ENCODE measurements around the gene RASSF10. TPM values are rescaled to one million over a fixed set of nuclear protein-coding genes. Genes with fewer than 3 reads are reported as not detected.

The RASSF10 gene
- total RNA-seq, 1 experiment from 2014 or later = not detected

- POLR2A ChIA-PET = no interaction called here
These were observed 8.4 kb upstream of the RASSF10 start for GRCh38 chr11:13000721-13001120.

GRCh38 chr11:13003736-13004493 is 5.2 kb upstream of the RASSF10 start:
- ATAC-seq (no peak), DNase-seq (ENCODE audit: low read depth, low spot score) (no peak)
- Histone ChIP-seq H3K79me2 (ENCODE audit: insufficient read depth, low read length) (no peaks in the 10 kb centered on the region), H3K36me3 (ENCODE audit: control insufficient read depth in 1 of 2, insufficient read depth in 2 of 2, low read length in 2 of 2) (no peaks in the 10 kb centered on the region), H3K9me2 (ENCODE audit: insufficient read depth) (no peaks in the 10 kb centered on the region), H3K9ac (ENCODE audit: low read length) (no peak overlapping the region), H3K4me1 (ENCODE audit: control insufficient read depth in 1 of 2, insufficient read depth in 2 of 2, low read length in 2 of 2) (no peaks in the 10 kb centered on the region), H4K20me1 (ENCODE audit: insufficient read depth) (no peaks in the 10 kb centered on the region), H2AFZ (ENCODE audit: low read depth, low read length, poor library complexity, severe bottlenecking) (no peak overlapping the region), H3K27ac (ENCODE audit: low read depth, low read length) (no peak overlapping the region), H3K9me3 (ENCODE audit: control insufficient read depth in 1 of 2, insufficient read depth in 1 of 2, low read depth in 1 of 2, low read length in 2 of 2) (no peaks in the 10 kb centered on the region), H3K4me3 (replicated peaks in 1 of 2; ENCODE audit: low read depth in 1 of 2, low read length in 2 of 2) (no peak overlapping the region), H3K4me2 (ENCODE audit: low read length) (no peak overlapping the region), H3K27me3 (ENCODE audit: insufficient read depth, low read length) (no peaks in the 10 kb centered on the region)
- intact Hi-C loops (cut with micrococcal nuclease) = no loop called here
- ChIA-PET CTCF (no interaction called here), POLR2A (no interaction called here), RAD21 (ENCODE audit: low non-redundant PET in 1 of 2, low total read pairs in 2 of 2, uncharacterized antibody in 2 of 2, unreplicated experiment in 2 of 2) (no interaction called here)
- BruUV-seq (replicated peaks) = no TSS peak
- TF ChIP-seq CTCF (IDR thresholded peaks at IDR 0.05 in 2 of 3, conservative IDR thresholded peaks at IDR 0.05 in 1 of 3; ENCODE audit: borderline replicate concordance in 1 of 3, insufficient read depth in 1 of 3, low read depth in 2 of 3, low read length in 2 of 3) = no peak
- no peak for TF ChIP-seq EGR1 (IDR thresholded peaks at IDR 0.05; ENCODE audit: low read depth)
- TF ChIP-seq REST (IDR thresholded peaks at IDR 0.05; ENCODE audit: low read depth) = no peak

More at GRCh38 chr11:13000721-13001120, 8.4 kb upstream of the RASSF10 start:
- Histone ChIP-seq H3K4me2 (ENCODE audit: low read length) (no peak overlapping the region), H3K27me3 (ENCODE audit: insufficient read depth, low read length) (no peaks in the 10 kb centered on the region), H3K4me1 (ENCODE audit: control insufficient read depth in 1 of 2, insufficient read depth in 2 of 2, low read length in 2 of 2) (no peaks in the 10 kb centered on the region), H3K9me2 (ENCODE audit: insufficient read depth) (no peaks in the 10 kb centered on the region), H4K20me1 (ENCODE audit: insufficient read depth) (no peaks in the 10 kb centered on the region), H3K4me3 (replicated peaks in 1 of 2; ENCODE audit: low read depth in 1 of 2, low read length in 2 of 2) (no peak overlapping the region), H3K36me3 (ENCODE audit: control insufficient read depth in 1 of 2, insufficient read depth in 2 of 2, low read length in 2 of 2) (no peaks in the 10 kb centered on the region), H3K79me2 (ENCODE audit: insufficient read depth, low read length) (no peaks in the 10 kb centered on the region), H3K9ac (ENCODE audit: low read length) (no peak overlapping the region), H3K9me3 (ENCODE audit: control insufficient read depth in 1 of 2, insufficient read depth in 1 of 2, low read depth in 1 of 2, low read length in 2 of 2) (no peaks in the 10 kb centered on the region), H3K27ac (ENCODE audit: low read depth, low read length) (no peak overlapping the region), H2AFZ (ENCODE audit: low read depth, low read length, poor library complexity, severe bottlenecking) (no peak overlapping the region)
- TF ChIP-seq ZNF274 (IDR thresholded peaks at IDR 0.05; ENCODE audit: low read depth, low read length) = no peak
- BruUV-seq (replicated peaks) = no TSS peak
- ChIA-PET RAD21 (ENCODE audit: low non-redundant PET in 1 of 2, low total read pairs in 2 of 2, uncharacterized antibody in 2 of 2, unreplicated experiment in 2 of 2) (no interaction called here), CTCF (no interaction called here)
- intact Hi-C loops (cut with micrococcal nuclease) = no loop called here
- ATAC-seq = no peak
- no peak for DNase-seq (ENCODE audit: low read depth, low spot score)

All from HCT116 (cell line).